Natural killer cell (primary cell): ENCODE measurements around the gene FTO. TPM values are rescaled to one million over a fixed set of nuclear protein-coding genes. Genes with fewer than 3 reads are reported as not detected.

ENCODE experiments used
- ATAC-seq, 3 donors: fragments of 150-1000 bp in 2 of 3; fragments of 200-7000 bp in 1 of 3; cut with Tn5 transposase; 1 replicate in 1 of 3; 2 replicates in 2 of 3; pipeline ENCODE4 v1.10.0; 2021; ENCODE audit warnings: mild to moderate bottlenecking in 2 of 3, moderate library complexity in 2 of 3
- DNase-seq, 2 donors: peaks; one replicate each; pipeline versions ENCODE4 v3.0.0 to v3.0.0-alpha.2; 2013 to 2021; ENCODE audit warnings: mixed read lengths in 1 of 2
- H3K27ac ChIP-seq: one replicate; pipeline ENCODE4 v1.5.1; 2013; ENCODE audit warnings: mild to moderate bottlenecking, low read length
- H3K27me3 ChIP-seq: one replicate; pipeline ENCODE4 v1.6.1; 2013; ENCODE audit warnings: low read length; ENCODE audit not compliant: control insufficient read depth, insufficient read depth
- H3K36me3 ChIP-seq: one replicate; pipeline ENCODE4 v1.6.1; 2013; ENCODE audit warnings: low read length; ENCODE audit not compliant: control insufficient read depth, insufficient read depth
- H3K4me1 ChIP-seq: one replicate; pipeline ENCODE4 v1.6.1; 2013; ENCODE audit warnings: low read length; ENCODE audit not compliant: control insufficient read depth, insufficient read depth
- H3K4me3 ChIP-seq: one replicate; pipeline ENCODE4 v1.5.1; 2013; ENCODE audit warnings: low read length
- H3K9me3 ChIP-seq: one replicate; pipeline ENCODE4 v1.6.1; 2013; ENCODE audit warnings: low read length; ENCODE audit not compliant: control insufficient read depth, insufficient read depth
- H3K27ac Mint-ChIP-seq, 2 donors: one replicate each; pipeline ENCODE4 v1.8.0; 2022; ENCODE audit warnings: mild to moderate bottlenecking in 2 of 2, mixed read lengths in 2 of 2, moderate library complexity in 1 of 2
- H3K27me3 Mint-ChIP-seq, 2 donors: one replicate each; pipeline ENCODE4 v1.8.0; 2022; ENCODE audit warnings: low read depth in 2 of 2, mixed read lengths in 2 of 2
- H3K36me3 Mint-ChIP-seq: one replicate; pipeline ENCODE4 v1.8.0; 2022; ENCODE audit warnings: mixed read lengths
- H3K4me1 Mint-ChIP-seq, 2 donors: one replicate each; pipeline ENCODE4 v1.8.0; 2022; ENCODE audit warnings: mixed read lengths in 2 of 2
- H3K4me3 Mint-ChIP-seq: one replicate; pipeline ENCODE4 v1.8.0; 2022; ENCODE audit warnings: mild to moderate bottlenecking, moderate library complexity, mixed read lengths
- H3K9me3 Mint-ChIP-seq, 2 donors: one replicate each; pipeline ENCODE4 v1.8.0; 2022; ENCODE audit warnings: mixed read lengths in 2 of 2
- CTCF ChIP-seq: fragments of 200-600 bp; IDR thresholded peaks from one replicate; pipeline ENCODE4 v1.8.0; 2022; ENCODE audit warnings: antibody characterized with exemption
- WGBS: methylation state at CpG from one replicate; pipeline ENCODE4 v1.1.7; 2013; ENCODE audit warnings: missing lambda C conversion rate; ENCODE audit not compliant: insufficient coverage; 5-methylcytosine and 5-hydroxymethylcytosine counted together
- intact Hi-C: fragments of 100-400 bp; cut with micrococcal nuclease; formaldehyde crosslinking; loops from one replicate; pipeline ENCODE4 v1.14.2; 2022
- total RNA-seq, 4 donors: library from RNA; stranded (reverse); fragments of 120-200 nt in 1 of 4; gene quantifications; one replicate each; pipeline versions ENCODE4 v1.2.3 to v1.2.4, GENCODE V29; 2013 to 2022

FTO gene
- total RNA-seq, 3 donors from 2014 or later (not counting 1 experiment from before 2014, with no cell fraction given), result 55.4 to 70.5 (median 55.4) TPM

DNA sequence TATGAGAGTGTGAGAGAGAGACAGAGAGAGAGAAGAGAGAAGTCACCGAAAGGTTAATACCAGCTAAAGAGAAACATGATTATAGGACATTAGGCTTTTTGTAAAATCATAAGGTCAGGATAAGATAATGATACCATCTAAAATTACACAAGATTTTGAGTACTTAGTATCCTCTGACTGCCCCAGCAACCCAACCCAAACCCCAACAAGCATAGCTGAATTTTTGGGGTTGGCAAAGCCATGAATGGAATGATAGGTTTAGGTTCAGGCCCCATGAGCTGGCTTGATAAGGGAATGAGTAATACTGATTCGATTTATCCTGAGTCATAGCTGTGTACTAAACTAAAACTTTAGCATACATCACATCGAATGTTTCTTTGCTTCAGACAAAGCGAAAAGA lies 323.1 kb downstream of the FTO start:
- intact Hi-C loops, result no loop called here
- Mint-ChIP-seq H3K27ac (no peak overlapping the region), H3K27me3 (no peaks in the 10 kb centered on the region), H3K4me3 (no peak overlapping the region), H3K9me3 (peaks cover 2 to 12% of the 10 kb centered on the region in 2 donors), H3K4me1 (no peaks in the 10 kb centered on the region), H3K36me3 (peaks cover 14% of the 10 kb centered on the region)
- no peak for TF ChIP-seq CTCF
- Histone ChIP-seq H3K9me3 (peaks cover 4% of the 10 kb centered on the region), H3K36me3 (no peaks in the 10 kb centered on the region), H3K27ac (no peak overlapping the region), H3K27me3 (no peaks in the 10 kb centered on the region), H3K4me3 (no peak overlapping the region), H3K4me1 (no peaks in the 10 kb centered on the region)
- 97% methylated on average over 4 of the region's 4 CpGs for WGBS
- DNase-seq (no peak), ATAC-seq (no peak)

DNA sequence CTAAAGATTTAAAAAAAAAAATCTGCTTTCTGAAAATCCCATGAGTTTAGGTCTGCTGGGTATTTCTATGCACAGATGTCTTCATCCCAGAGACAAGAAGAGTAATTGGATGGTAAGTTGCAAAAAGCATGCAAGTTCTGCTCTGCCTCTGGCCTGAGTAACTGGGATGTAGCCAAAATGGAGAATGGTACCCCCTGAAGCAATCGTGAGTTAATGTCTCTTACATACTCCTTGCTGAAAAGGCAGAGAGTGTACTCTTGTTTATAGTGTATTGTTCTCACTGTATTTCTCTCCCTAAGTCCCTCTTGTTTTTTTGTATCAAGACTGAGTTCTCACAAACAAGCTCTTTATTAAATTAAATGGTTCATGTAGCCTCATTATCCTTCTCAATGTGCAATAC lies 323.6 kb downstream of the FTO start:
- TF ChIP-seq CTCF, result no peak
- intact Hi-C loops, result no loop called here
- ATAC-seq (no peak), DNase-seq (no peak)
- H3K27ac ChIP-seq, result no peak overlapping the region
- peaks cover 14% of the 10 kb centered on the region for H3K36me3 Mint-ChIP-seq
- H3K36me3 ChIP-seq, result no peaks in the 10 kb centered on the region
- H3K9me3 ChIP-seq, result peaks cover 4% of the 10 kb centered on the region
- 100% methylated on average over 1 of the region's 1 CpG for WGBS
- no peaks in the 10 kb centered on the region for H3K4me1 ChIP-seq
- H3K4me3 Mint-ChIP-seq, result no peak overlapping the region
- peaks cover 2 to 12% of the 10 kb centered on the region in 2 donors for H3K9me3 Mint-ChIP-seq
- H3K27ac Mint-ChIP-seq, result no peak overlapping the region
- no peaks in the 10 kb centered on the region for H3K27me3 Mint-ChIP-seq
- no peaks in the 10 kb centered on the region for H3K27me3 ChIP-seq
- H3K4me1 Mint-ChIP-seq, result no peaks in the 10 kb centered on the region
- H3K4me3 ChIP-seq, result no peak overlapping the region

- WGBS, result 100% methylated on average over 2 of the region's 3 CpGs
- Histone ChIP-seq H3K27me3 (no peaks in the 10 kb centered on the region), H3K27ac (no peak overlapping the region), H3K9me3 (peaks cover 4% of the 10 kb centered on the region), H3K36me3 (no peaks in the 10 kb centered on the region), H3K4me1 (no peaks in the 10 kb centered on the region), H3K4me3 (no peak overlapping the region)
- ATAC-seq (no peak), DNase-seq (no peak)
- intact Hi-C loops, result no loop called here
- Mint-ChIP-seq H3K36me3 (peaks cover 14% of the 10 kb centered on the region), H3K27me3 (no peaks in the 10 kb centered on the region), H3K27ac (no peak overlapping the region), H3K4me3 (no peak overlapping the region), H3K9me3 (peaks cover 2 to 12% of the 10 kb centered on the region in 2 donors), H3K4me1 (no peaks in the 10 kb centered on the region)
- no peak for TF ChIP-seq CTCF
Measured at GRCh38 chr16:54027995-54028394, 324.0 kb downstream of the FTO start.

- Mint-ChIP-seq H3K9me3 (peaks cover 2 to 12% of the 10 kb centered on the region in 2 donors), H3K36me3 (peaks cover 14% of the 10 kb centered on the region), H3K27ac (no peak overlapping the region), H3K4me3 (no peak overlapping the region), H3K27me3 (no peaks in the 10 kb centered on the region), H3K4me1 (no peaks in the 10 kb centered on the region)
- intact Hi-C loops, result no loop called here
- DNase-seq (no peak), ATAC-seq (no peak)
- Histone ChIP-seq H3K27me3 (no peaks in the 10 kb centered on the region), H3K36me3 (no peaks in the 10 kb centered on the region), H3K9me3 (peaks cover 4% of the 10 kb centered on the region), H3K27ac (no peak overlapping the region), H3K4me1 (no peaks in the 10 kb centered on the region), H3K4me3 (no peak overlapping the region)
- no peak for TF ChIP-seq CTCF
- no CpG with 5 or more reads among the region's 1 CpG for WGBS
Measured at GRCh38 chr16:54030451-54030850, 326.5 kb downstream of the FTO start.
